Measurements from ENCODE around the gene ZNF792. TPM values are rescaled to one million over a fixed set of nuclear protein-coding genes. Genes with fewer than 3 reads are reported as not detected.
A peak's percentile ranks its signal among the peaks of the same experiment; 100 is the strongest.

The ZNF792 gene
- total and polyA plus RNA-seq, 4 donors = 2.0 to 17.2 (median 5.9) TPM

DNA sequence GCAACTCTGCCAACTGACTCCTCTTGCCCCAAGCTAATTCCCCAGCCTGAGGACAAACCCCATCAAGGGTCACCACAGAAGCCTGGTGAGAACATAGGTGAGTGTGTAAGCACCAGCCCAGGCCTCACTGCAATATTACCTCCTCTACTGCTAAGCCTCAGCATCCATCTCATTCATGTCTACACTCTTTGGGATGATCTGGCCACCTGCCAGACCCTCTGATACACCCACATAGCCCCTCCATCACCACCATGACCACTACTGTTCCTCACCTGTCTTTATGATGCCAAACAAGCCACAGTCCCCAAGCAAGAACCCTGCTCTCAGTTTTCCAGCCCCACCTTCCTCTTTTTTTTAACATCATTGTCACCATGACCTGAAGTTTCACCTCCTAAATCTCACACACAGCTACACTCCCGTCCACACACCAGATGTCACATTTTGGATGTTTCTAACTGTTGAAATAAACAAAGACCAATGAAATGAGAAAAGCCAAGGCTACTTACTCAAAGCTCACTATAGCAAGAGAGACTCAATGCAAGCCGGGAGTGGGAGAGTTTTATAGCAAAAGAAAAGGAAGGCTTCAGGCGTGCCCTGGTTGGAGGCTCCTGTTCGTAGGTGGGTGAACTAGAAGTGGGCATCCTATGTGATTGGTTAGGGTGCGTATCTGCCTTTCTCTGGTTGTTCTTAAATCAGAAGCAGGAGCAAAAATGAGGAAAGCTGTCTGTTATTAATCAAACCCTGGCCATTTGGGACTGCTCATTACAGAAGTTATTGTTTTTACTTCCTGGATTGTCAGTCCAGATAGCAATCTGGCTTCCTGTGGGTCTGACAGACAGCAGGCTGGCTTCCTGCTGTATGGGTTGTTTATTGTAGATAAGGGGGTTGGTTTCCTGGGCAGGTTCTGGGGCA, 2.0 kb downstream of the ZNF792 start:
- TF ChIP-seq, protein P1, sequence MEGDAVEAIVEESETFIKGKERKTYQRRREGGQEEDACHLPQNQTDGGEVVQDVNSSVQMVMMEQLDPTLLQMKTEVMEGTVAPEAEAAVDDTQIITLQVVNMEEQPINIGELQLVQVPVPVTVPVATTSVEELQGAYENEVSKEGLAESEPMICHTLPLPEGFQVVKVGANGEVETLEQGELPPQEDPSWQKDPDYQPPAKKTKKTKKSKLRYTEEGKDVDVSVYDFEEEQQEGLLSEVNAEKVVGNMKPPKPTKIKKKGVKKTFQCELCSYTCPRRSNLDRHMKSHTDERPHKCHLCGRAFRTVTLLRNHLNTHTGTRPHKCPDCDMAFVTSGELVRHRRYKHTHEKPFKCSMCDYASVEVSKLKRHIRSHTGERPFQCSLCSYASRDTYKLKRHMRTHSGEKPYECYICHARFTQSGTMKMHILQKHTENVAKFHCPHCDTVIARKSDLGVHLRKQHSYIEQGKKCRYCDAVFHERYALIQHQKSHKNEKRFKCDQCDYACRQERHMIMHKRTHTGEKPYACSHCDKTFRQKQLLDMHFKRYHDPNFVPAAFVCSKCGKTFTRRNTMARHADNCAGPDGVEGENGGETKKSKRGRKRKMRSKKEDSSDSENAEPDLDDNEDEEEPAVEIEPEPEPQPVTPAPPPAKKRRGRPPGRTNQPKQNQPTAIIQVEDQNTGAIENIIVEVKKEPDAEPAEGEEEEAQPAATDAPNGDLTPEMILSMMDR (IDR thresholded peaks at IDR 0.05; ENCODE audit: control extremely low read depth, extremely low read depth) = no peak
- DNase-seq = peak in 2 of 3 donors; percentile 27 to 60
- H3K4me3 ChIP-seq = peak overlapping the region; percentile 14
- ATAC-seq (ENCODE audit: insufficient read depth, low FRiP score) = no peak
- H3K4me1 ChIP-seq (ENCODE audit: control insufficient read depth in 5 of 5, insufficient read depth in 5 of 5, low read length in 5 of 5) = peaks cover 0 to 13% (median 6%) of the 10 kb centered on the region in 5 donors
- no peaks in the 10 kb centered on the region for H3K27me3 ChIP-seq (ENCODE audit: control insufficient read depth in 3 of 3, insufficient read depth in 3 of 3, low read length in 2 of 3)
- 48 to 58% methylated on average over 5 of the region's 5 CpGs for WGBS, 2 donors
- peaks cover 29 to 37% (median 33%) of the 10 kb centered on the region in 4 donors for H3K36me3 ChIP-seq (ENCODE audit: control insufficient read depth in 4 of 4, insufficient read depth in 4 of 4, low read length in 4 of 4)
- peaks cover 15 to 47% (median 31%) of the 10 kb centered on the region in 4 donors for H3K9me3 ChIP-seq (ENCODE audit: control insufficient read depth in 4 of 4, insufficient read depth in 3 of 4, low read length in 3 of 4)
- H3K9ac ChIP-seq (ENCODE audit: insufficient read depth in 1 of 2, low read length in 2 of 2) = peak overlapping the region in 1 of 2 donors; percentile 60
- peak overlapping the region; percentile 59 to 74 for H3K27ac ChIP-seq (ENCODE audit: low read depth in 1 of 2, low read length in 1 of 2)

DNA sequence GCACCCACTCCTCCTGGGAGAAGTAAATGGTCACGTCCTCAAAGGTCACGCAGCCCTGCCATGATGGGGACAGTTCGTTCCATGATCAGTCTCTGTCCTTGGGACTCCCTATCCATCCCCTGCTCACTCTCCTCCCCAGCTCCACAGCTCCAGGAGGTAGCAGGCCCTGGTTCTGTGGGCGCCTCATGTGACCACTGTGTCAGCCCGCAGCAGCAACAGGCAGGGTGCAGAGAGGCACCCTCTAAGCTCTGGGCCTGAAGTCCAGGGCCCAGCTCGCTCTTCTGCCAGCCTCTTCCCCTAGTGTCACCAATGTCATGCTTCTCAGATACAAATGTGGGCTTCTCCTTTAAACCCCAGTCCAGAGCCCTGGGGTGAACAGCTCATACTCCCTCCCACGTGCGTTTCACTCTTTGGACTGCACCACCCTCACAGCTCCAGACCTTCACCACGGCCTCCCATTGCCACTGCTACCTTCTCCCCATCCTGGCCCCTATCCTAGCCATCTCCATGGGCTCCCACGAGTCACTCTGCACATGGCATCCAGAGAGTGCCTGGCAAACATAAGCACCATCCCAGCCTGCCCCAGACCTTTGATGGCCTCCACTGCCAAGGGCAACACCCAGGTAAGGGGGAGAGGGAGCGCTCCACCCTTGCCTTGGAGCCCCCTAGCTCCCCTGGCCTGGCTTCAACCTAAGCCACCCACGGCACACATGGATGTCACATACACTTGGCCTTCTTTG, 2.9 kb downstream of the ZNF792 start:
- Histone ChIP-seq H3K4me1 (ENCODE audit: control insufficient read depth in 5 of 5, insufficient read depth in 5 of 5, low read length in 5 of 5) (peaks cover 0 to 13% (median 6%) of the 10 kb centered on the region in 5 donors), H3K4me3 (no peak overlapping the region), H3K27ac (ENCODE audit: low read depth in 1 of 2, low read length in 1 of 2) (peak overlapping the region in 1 of 2 donors; percentile 36), H3K9ac (ENCODE audit: insufficient read depth in 1 of 2, low read length in 2 of 2) (no peak overlapping the region), H3K27me3 (ENCODE audit: control insufficient read depth in 3 of 3, insufficient read depth in 3 of 3, low read length in 2 of 3) (no peaks in the 10 kb centered on the region), H3K9me3 (ENCODE audit: control insufficient read depth in 4 of 4, insufficient read depth in 3 of 4, low read length in 3 of 4) (peaks cover 15 to 52% (median 34%) of the 10 kb centered on the region in 4 donors), H3K36me3 (ENCODE audit: control insufficient read depth in 4 of 4, insufficient read depth in 4 of 4, low read length in 4 of 4) (peaks cover 30 to 46% (median 39%) of the 10 kb centered on the region in 4 donors)
- no peak for ATAC-seq (ENCODE audit: insufficient read depth, low FRiP score)
- WGBS, 2 donors = 95 to 96% methylated on average over 12 of the region's 12 CpGs
- DNase-seq = no peak
- TF ChIP-seq, protein P1 (IDR thresholded peaks at IDR 0.05; ENCODE audit: control extremely low read depth, extremely low read depth) = no peak

DNA sequence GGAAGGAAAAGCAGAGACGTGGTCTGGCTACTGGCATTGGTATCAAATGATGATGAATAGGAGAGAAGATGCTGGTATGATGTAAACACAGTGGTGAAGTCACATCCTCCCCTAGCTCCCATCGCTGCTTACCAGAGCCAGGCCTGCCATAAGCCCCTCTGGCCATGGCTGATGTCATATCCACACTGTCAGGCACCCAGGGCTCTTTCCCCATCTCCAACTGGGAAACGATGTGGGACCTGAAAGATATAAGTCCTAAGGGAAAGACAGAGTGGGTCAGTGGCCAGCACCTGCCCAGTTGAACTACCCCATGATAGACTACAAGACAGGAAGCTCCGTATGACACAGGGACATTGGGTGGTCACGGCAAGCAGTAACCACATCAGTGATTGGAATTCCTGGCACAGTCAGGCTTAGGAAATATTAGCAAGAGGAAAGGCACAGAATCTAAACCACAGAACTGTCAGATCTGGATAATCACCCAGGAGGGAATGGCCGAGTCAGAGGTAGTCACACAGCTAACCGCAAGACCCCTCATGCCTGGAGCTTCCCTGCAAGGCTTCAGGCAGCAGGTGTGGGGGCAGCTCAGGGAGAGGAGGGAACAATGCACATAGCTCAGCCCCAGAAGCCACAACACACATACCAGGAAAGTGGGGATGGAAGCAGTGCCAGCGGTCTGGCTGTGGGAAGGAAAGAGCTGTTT, 3.8 kb downstream of the ZNF792 start:
- DNase-seq = no peak
- Histone ChIP-seq H3K36me3 (ENCODE audit: control insufficient read depth in 4 of 4, insufficient read depth in 4 of 4, low read length in 4 of 4) (peaks cover 30 to 53% (median 39%) of the 10 kb centered on the region in 4 donors), H3K4me1 (ENCODE audit: control insufficient read depth in 5 of 5, insufficient read depth in 5 of 5, low read length in 5 of 5) (peaks cover 0 to 13% (median 6%) of the 10 kb centered on the region in 5 donors), H3K27ac (ENCODE audit: low read depth in 1 of 2, low read length in 1 of 2) (no peak overlapping the region), H3K9ac (ENCODE audit: insufficient read depth in 1 of 2, low read length in 2 of 2) (no peak overlapping the region), H3K9me3 (ENCODE audit: control insufficient read depth in 4 of 4, insufficient read depth in 3 of 4, low read length in 3 of 4) (peaks cover 15 to 52% (median 36%) of the 10 kb centered on the region in 4 donors), H3K4me3 (no peak overlapping the region), H3K27me3 (ENCODE audit: control insufficient read depth in 3 of 3, insufficient read depth in 3 of 3, low read length in 2 of 3) (no peaks in the 10 kb centered on the region)
- no peak for ATAC-seq (ENCODE audit: insufficient read depth, low FRiP score)
- TF ChIP-seq, protein P1 (IDR thresholded peaks at IDR 0.05; ENCODE audit: control extremely low read depth, extremely low read depth) = no peak
- 93% methylated on average over 8 of the region's 8 CpGs for WGBS, 2 donors
